Natural killer cell (primary cell): Measurements from ENCODE around the gene MEGF6. TPM values are rescaled to one million over a fixed set of nuclear protein-coding genes. Genes with fewer than 3 reads are reported as not detected.

Source experiments
- ATAC-seq, 3 donors: fragments of 150-1000 bp in 2 of 3; fragments of 200-7000 bp in 1 of 3; cut with Tn5 transposase; 1 replicate in 1 of 3; 2 replicates in 2 of 3; pipeline ENCODE4 v1.10.0; 2021; ENCODE audit warnings: mild to moderate bottlenecking in 2 of 3, moderate library complexity in 2 of 3
- DNase-seq, 2 donors: peaks; one replicate each; pipeline versions ENCODE4 v3.0.0 to v3.0.0-alpha.2; 2013 to 2021; ENCODE audit warnings: mixed read lengths in 1 of 2
- H3K27ac ChIP-seq: one replicate; pipeline ENCODE4 v1.5.1; 2013; ENCODE audit warnings: mild to moderate bottlenecking, low read length
- H3K27me3 ChIP-seq: one replicate; pipeline ENCODE4 v1.6.1; 2013; ENCODE audit warnings: low read length; ENCODE audit not compliant: control insufficient read depth, insufficient read depth
- H3K36me3 ChIP-seq: one replicate; pipeline ENCODE4 v1.6.1; 2013; ENCODE audit warnings: low read length; ENCODE audit not compliant: control insufficient read depth, insufficient read depth
- H3K4me1 ChIP-seq: one replicate; pipeline ENCODE4 v1.6.1; 2013; ENCODE audit warnings: low read length; ENCODE audit not compliant: control insufficient read depth, insufficient read depth
- H3K4me3 ChIP-seq: one replicate; pipeline ENCODE4 v1.5.1; 2013; ENCODE audit warnings: low read length
- H3K9me3 ChIP-seq: one replicate; pipeline ENCODE4 v1.6.1; 2013; ENCODE audit warnings: low read length; ENCODE audit not compliant: control insufficient read depth, insufficient read depth
- H3K27ac Mint-ChIP-seq, 2 donors: one replicate each; pipeline ENCODE4 v1.8.0; 2022; ENCODE audit warnings: mild to moderate bottlenecking in 2 of 2, mixed read lengths in 2 of 2, moderate library complexity in 1 of 2
- H3K27me3 Mint-ChIP-seq, 2 donors: one replicate each; pipeline ENCODE4 v1.8.0; 2022; ENCODE audit warnings: low read depth in 2 of 2, mixed read lengths in 2 of 2
- H3K36me3 Mint-ChIP-seq: one replicate; pipeline ENCODE4 v1.8.0; 2022; ENCODE audit warnings: mixed read lengths
- H3K4me1 Mint-ChIP-seq, 2 donors: one replicate each; pipeline ENCODE4 v1.8.0; 2022; ENCODE audit warnings: mixed read lengths in 2 of 2
- H3K4me3 Mint-ChIP-seq: one replicate; pipeline ENCODE4 v1.8.0; 2022; ENCODE audit warnings: mild to moderate bottlenecking, moderate library complexity, mixed read lengths
- H3K9me3 Mint-ChIP-seq, 2 donors: one replicate each; pipeline ENCODE4 v1.8.0; 2022; ENCODE audit warnings: mixed read lengths in 2 of 2
- WGBS: methylation state at CpG from one replicate; pipeline ENCODE4 v1.1.7; 2013; ENCODE audit warnings: missing lambda C conversion rate; ENCODE audit not compliant: insufficient coverage; 5-methylcytosine and 5-hydroxymethylcytosine counted together
- intact Hi-C: fragments of 100-400 bp; cut with micrococcal nuclease; formaldehyde crosslinking; loops from one replicate; pipeline ENCODE4 v1.14.2; 2022
- total RNA-seq, 4 donors: library from RNA; stranded (reverse); fragments of 120-200 nt in 1 of 4; gene quantifications; one replicate each; pipeline versions ENCODE4 v1.2.3 to v1.2.4, GENCODE V29; 2013 to 2022
- TF ChIP-seq, protein P1 (sequence below): fragments of 200-600 bp; IDR thresholded peaks from one replicate; pipeline ENCODE4 v1.8.0; 2022; ENCODE audit warnings: antibody characterized with exemption

Gene MEGF6
- total RNA-seq, 3 donors from 2014 or later (not counting 1 experiment from before 2014, with no cell fraction given): 3.1 to 15.6 (median 5.1) TPM

DNA sequence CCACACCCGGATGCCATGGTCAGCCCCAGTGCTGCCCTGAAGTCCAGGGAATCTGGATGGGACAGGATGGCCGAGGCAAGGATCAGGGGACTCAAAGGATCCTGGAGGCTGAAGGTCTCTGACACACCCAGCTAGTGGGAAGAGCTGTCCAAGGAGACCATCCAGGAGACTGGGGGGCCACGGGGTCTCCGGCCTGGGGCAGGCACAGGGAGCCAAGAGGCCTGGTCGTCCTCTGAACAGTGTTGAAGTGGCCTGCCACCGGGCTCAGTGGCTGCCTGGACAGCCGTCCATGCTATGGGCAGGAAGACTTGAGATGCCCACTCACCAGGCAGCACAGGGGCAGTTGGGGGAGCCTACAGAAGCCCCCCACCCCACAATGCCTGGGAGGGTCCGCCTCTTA, 41.9 kb downstream of the MEGF6 start:
- no peak overlapping the region for H3K4me3 ChIP-seq
- TF ChIP-seq, protein P1, sequence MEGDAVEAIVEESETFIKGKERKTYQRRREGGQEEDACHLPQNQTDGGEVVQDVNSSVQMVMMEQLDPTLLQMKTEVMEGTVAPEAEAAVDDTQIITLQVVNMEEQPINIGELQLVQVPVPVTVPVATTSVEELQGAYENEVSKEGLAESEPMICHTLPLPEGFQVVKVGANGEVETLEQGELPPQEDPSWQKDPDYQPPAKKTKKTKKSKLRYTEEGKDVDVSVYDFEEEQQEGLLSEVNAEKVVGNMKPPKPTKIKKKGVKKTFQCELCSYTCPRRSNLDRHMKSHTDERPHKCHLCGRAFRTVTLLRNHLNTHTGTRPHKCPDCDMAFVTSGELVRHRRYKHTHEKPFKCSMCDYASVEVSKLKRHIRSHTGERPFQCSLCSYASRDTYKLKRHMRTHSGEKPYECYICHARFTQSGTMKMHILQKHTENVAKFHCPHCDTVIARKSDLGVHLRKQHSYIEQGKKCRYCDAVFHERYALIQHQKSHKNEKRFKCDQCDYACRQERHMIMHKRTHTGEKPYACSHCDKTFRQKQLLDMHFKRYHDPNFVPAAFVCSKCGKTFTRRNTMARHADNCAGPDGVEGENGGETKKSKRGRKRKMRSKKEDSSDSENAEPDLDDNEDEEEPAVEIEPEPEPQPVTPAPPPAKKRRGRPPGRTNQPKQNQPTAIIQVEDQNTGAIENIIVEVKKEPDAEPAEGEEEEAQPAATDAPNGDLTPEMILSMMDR: no peak
- Mint-ChIP-seq H3K27me3 (no peaks in the 10 kb centered on the region), H3K4me3 (no peak overlapping the region), H3K27ac (no peak overlapping the region), H3K9me3 (no peaks in the 10 kb centered on the region), H3K36me3 (no peaks in the 10 kb centered on the region), H3K4me1 (no peaks in the 10 kb centered on the region)
- ATAC-seq: no peak
- H3K4me1 ChIP-seq: no peaks in the 10 kb centered on the region
- H3K9me3 ChIP-seq: no peaks in the 10 kb centered on the region
- no peaks in the 10 kb centered on the region for H3K36me3 ChIP-seq
- intact Hi-C loops: no loop called here
- no peak overlapping the region for H3K27ac ChIP-seq
- 87% methylated on average over 8 of the region's 8 CpGs for WGBS
- no peaks in the 10 kb centered on the region for H3K27me3 ChIP-seq
- no peak for DNase-seq

DNA sequence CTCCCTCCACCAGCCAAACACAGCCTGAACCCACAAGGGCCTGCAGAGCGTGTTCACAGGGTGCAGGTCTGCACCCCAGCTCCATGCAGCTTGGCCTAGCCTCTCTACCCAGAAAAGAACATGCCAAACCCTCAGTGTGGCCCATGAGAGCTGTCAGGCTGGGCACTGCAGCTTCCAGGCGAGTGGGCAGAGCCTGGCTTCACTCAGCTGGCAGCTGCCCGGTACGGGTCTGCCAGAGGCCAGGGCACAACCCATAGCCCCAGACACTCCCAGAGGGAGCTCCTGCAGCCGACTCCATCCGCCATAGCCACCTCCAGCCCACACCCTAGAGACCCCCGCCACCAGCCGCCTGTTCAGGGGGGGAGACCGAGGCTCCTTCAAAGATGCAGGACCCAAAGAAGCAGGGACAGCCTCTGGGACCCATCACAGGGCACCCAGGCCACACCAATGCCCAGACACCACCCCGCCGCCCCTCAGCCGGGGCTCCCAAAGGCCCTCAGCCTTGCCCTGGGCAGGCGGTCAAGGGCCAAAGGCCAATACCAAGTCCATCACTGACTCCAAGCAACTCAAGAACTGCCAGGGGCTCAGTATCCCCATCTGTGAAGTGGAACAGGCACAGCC, 42.4 kb downstream of the MEGF6 start:
- H3K36me3 Mint-ChIP-seq: no peaks in the 10 kb centered on the region
- intact Hi-C loops: no loop called here
- ATAC-seq: no peak

DNA sequence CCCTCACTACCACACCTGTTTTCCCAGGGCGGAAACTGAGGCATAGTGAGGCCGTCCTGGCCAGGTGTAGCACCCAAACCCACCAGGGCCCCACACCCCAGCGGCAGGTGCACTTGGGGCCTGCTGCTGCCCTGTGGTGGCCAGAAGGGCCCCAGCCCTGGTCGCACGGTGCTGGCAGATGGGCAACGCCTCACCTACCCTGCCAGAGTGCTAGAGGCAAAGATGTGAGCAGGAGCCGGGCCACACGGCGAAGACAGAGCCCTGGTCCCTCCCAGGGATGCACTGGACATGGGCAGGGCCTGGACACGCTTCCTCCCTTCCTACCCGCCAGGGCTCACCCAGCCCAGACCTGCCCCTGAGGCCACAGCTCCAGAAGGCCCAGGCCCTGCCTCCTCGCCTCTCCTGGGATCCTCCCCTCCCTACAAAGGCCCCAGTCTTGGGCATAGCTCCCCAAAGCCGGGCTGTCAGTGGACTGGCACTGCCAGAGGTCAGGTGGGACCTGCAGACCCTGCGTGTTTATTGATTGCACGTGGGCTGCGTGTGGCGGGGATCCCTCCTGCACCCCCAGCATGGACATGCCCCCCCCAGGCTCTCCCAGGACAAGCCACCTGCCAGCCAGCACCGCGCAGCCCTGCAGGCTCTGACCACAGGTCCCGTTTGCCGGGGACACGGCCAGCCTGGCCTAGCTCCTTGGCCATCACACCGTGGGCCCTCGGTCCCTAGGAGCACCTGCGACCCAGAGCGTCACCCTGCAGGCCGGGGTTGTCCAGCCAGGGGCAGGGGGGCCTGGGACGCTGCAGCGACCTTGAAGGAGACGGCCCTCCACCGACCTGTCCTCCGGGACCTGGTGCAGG, 44.1 kb downstream of the MEGF6 start:
- Mint-ChIP-seq H3K27me3 (no peaks in the 10 kb centered on the region), H3K4me3 (no peak overlapping the region), H3K36me3 (no peaks in the 10 kb centered on the region), H3K27ac (no peak overlapping the region), H3K9me3 (no peaks in the 10 kb centered on the region), H3K4me1 (no peaks in the 10 kb centered on the region)
- no peak for ATAC-seq
- Histone ChIP-seq H3K4me1 (no peaks in the 10 kb centered on the region), H3K36me3 (no peaks in the 10 kb centered on the region), H3K27me3 (no peaks in the 10 kb centered on the region), H3K4me3 (no peak overlapping the region), H3K27ac (no peak overlapping the region), H3K9me3 (no peaks in the 10 kb centered on the region)
- WGBS: 91% methylated on average over 32 of the region's 32 CpGs
- TF ChIP-seq, protein P1: no peak
- intact Hi-C loops: no loop called here
- no peak for DNase-seq

More for the DNA sequence above, 42.4 kb downstream of the MEGF6 start:
- H3K27me3 Mint-ChIP-seq: no peaks in the 10 kb centered on the region
- WGBS: 90% methylated on average over 13 of the region's 13 CpGs
- H3K9me3 Mint-ChIP-seq: no peaks in the 10 kb centered on the region
- H3K4me3 ChIP-seq: no peak overlapping the region
- H3K9me3 ChIP-seq: no peaks in the 10 kb centered on the region
- TF ChIP-seq, protein P1: no peak
- H3K27me3 ChIP-seq: no peaks in the 10 kb centered on the region
- H3K4me3 Mint-ChIP-seq: no peak overlapping the region
- H3K4me1 ChIP-seq: no peaks in the 10 kb centered on the region
- H3K4me1 Mint-ChIP-seq: no peaks in the 10 kb centered on the region
- H3K36me3 ChIP-seq: no peaks in the 10 kb centered on the region
- no peak overlapping the region for H3K27ac Mint-ChIP-seq
- no peak for DNase-seq
- H3K27ac ChIP-seq: no peak overlapping the region
